GM18508 (cell line): ENCODE data around the gene POLR2F.

Experiments
- ATAC-seq: cut with Tn5 transposase; IDR thresholded peaks from one replicate; pipeline ENCODE4 v1.9.1; 2021; ENCODE audit warnings: moderate number of reproducible peaks; ENCODE audit not compliant: insufficient read depth, unreplicated experiment

Gene POLR2F

DNA sequence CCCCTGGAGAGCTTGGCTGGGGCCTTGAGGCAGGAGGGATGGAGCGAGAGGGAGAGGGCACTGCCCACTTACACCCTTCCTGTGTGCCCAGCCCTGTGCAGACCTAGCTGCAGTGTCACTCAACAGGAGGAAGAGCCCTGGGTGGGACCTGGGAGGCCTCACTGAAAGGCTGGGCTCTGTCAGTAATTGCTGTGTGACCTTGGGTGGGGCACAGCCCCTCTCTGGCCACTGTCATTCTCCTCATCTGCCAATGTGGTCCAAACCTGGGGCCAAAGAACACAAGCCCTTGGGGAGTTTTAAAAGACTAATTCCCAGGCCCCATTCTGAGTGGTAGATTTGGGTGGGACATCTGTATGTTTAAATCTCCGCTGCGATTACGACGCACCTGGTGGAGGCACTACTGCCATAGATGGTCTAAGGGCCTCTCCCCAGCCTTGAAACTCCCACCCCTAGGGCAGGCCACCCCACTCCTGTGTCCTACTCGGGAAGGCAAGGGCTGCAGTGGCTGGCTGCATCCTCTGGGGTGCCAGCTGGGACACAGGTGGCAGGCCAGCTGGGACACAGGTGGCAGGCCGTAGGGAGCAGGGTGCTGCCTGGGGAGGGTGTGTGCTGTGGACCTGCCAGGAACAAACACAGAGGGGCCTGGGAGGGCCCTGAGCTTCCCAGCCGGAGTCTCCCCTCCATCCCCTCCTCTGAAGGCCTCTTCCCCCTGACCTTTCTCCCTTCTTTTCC is 43.2 kb downstream of the POLR2F start:
- ATAC-seq = no peak

DNA sequence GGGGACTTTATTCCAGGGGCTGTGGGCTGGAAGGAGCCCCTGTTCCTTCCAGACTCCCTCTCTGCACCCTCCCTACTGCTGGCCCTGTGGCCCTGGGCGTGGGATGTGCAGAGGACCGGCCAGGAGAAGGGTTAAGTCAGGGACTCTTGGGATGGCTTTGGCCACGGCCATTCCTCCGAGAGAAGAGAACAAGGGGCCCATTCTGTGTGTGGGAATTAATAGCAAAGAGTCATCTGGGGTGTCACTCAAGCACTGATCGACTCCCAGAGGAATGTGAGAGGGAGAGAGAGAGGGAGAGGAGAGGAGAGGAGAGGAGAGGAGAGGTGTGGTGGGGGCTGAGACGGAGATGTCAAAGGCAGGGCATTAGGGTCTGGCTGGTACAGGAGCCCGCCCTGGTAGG is 45.0 kb downstream of the POLR2F start:
- ATAC-seq = no peak

DNA sequence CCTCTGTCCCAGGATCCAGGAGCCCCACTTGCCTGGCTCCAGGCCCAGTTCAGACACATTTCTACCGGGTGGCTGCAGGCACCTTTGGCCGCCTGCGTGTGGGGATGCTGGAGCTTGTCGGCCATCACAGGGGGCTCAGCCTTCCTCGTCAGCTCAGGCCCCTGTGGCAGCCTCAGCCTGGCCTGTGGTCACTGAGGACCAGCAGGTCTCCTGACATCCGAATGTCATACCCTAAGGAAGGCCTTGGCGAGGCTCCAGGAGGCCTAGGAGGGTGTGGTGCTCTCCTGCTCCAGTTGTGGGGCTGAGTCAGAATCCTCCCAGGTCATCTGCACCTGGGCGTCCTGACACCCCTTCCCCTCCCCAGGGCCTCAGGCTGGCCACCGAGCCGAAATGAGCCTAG is 45.7 kb downstream of the POLR2F start:
- no peak for ATAC-seq

DNA sequence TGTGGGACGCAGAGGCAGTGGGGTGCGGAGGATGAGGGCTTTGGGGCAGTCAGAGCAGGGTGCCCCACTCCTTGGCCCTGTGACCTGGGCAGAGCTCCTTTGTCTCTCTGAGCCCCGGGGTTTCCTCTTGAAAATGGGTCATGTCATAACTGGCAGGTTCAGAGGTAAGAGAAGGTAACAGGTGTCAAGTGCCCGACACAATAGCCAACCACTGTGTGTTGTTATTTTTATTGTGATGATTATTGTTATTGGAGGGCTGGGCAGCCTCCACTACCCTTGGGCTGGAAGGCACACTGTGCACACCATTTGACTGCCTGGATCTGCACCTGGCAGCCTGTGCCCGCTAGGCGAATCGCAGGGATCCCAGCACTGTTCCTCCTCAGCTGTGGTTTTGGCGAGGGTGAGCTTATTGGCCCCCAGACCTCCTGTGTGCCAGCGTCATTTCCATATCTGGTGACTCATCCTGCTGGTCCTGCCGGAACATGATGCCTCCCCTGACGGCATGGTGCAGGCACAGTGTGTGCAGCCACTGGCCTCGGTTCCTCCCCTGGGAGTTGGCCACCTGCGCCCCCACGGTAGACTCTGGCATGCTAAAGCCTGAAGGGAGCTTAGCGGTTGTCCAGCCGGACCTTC is 46.3 kb downstream of the POLR2F start:
- no peak for ATAC-seq

DNA sequence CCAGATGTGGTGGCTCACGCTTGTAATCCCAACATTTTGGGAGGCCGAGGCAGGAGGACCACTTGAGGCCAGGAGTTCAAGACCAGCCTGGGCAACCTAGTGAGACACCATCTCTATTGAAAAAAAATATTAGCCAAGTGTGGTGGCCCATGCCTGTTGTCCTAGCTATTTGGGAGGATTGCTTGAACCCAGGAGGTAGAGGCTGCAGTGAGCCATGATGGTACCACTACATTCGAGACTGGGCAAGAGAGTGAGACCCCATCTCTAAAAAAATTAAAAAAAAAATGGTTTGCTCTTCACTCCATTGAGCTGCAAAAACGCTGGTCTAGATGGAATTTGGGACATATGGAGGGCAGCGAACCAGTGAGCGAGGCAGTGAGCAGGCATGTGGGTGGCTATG is 52.4 kb downstream of the POLR2F start:
- no peak for ATAC-seq

DNA sequence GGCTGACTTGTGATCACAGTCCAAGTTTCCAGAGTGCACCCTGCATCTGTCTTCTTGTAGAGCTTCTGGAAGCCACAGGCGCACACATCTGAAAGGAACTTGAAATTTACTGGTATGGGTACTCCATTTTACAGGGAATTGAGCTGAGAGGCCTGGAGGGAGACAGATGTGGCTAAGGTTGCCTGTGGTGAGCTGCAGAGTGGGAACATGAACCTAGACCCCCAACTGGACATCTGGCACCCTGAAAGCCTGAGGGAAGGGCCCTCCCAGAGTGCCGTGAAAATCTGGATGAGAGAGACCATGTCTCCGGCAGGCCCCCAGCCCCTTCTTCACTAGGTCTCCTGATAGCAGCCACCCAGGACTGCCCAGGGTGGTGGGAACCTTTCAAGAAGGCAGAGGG is 53.4 kb downstream of the POLR2F start:
- ATAC-seq = no peak

DNA sequence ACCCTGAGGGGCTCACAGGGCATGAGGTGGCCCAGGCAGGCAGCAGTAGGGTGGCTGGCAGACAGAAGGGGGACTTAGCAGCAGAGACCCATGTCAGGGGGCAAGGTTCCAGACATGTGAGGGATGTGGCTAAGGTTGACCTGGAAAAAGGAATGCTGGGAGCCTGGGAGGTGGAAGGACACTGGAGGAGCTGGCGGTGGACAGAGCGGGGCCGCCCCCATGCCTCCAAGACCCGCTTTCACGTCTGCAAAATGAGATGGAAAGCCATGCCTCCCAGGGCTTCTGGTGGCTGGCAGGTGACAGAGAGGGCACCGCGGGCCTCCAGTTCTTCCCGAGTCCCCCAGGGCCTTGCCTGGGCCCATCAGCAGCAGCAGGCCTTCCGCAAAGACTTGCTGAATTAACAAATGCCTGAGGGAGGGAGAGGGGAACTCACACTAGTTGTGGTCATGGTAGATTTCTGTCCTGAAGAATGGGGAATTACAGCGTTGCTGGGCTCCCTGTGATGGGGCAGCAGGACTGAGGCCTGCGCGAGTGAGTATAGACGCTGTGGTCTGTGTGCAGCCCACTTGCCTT is 53.9 kb downstream of the POLR2F start:
- no peak for ATAC-seq

DNA sequence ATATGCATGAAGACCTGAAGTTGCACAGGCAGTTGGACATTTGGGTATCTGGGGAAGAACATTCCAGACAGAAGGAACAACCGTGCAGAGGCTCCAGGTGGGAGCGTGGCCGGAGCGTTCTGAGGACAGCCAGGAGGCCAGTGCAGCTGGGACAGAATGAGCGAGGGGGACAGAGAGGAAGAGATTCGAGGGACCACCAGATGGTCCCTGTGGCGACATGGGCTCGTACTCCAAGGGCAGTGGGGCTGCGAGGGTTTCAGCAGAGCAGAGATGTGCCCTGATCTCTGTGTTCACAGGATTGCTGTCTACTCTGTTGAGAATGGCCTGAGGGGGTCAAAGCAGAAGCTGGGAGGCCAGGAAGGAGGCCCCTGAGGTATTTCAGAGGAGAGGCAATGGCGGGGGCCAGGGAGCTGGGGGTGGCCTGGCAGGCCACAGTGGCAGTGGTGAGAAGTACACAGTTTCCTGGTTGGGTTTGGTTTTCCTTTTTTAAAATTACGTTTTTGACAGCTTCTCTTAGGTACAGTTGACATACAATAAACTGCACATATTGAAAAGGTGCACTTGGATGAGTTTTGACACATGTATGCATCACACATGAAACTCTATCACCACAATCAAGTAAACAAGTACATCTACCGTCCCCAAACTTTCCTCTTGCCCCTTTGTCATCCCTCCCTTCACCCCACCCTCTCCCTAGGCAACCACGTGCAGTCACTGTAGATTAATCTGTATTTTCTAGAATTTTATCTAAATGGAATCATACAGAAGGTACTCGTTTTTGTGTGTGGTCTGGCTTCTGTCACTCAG is 55.7 kb downstream of the POLR2F start:
- ATAC-seq = no peak

DNA sequence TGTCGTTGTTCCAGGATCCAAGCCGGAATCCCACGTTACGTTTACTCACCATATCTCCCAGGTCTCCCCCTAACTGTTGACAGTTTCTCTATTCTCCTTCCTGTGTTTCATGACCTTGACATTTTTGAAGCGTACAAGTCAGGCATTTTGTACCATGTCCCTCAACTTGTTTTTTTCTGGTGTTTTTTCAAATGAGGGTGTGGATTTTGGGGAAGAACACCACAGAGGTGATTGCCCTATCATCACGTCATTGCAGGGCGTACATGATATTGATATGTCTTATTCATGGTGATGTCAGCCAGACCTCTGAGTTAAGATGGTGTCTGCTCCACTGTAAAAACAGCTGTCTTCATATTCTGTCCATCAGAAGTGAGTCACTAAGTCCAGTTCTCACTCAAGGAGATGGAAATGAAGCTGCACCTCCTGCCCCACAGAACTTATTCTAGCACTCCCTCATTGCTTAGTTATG is 59.1 kb downstream of the POLR2F start:
- no peak for ATAC-seq

DNA sequence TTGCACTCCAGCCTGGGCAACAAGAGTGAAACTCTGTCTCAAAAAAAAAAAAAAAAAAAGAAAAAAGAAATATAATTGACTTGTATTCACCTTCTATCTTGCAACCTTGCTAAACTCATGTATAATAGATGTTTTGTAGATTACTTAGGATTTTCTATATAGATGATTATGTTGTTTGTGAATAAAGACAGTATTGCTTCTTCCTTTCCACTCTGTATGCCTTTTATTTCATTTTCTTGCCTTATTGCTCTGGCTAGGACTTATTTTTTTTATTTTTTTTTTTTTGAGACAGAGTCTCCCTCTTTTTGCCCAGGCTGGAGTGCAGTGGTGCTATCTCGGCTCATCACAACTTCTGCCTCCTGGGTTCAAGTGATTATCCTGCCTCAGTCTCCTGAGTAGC is 60.6 kb downstream of the POLR2F start:
- no peak for ATAC-seq

DNA sequence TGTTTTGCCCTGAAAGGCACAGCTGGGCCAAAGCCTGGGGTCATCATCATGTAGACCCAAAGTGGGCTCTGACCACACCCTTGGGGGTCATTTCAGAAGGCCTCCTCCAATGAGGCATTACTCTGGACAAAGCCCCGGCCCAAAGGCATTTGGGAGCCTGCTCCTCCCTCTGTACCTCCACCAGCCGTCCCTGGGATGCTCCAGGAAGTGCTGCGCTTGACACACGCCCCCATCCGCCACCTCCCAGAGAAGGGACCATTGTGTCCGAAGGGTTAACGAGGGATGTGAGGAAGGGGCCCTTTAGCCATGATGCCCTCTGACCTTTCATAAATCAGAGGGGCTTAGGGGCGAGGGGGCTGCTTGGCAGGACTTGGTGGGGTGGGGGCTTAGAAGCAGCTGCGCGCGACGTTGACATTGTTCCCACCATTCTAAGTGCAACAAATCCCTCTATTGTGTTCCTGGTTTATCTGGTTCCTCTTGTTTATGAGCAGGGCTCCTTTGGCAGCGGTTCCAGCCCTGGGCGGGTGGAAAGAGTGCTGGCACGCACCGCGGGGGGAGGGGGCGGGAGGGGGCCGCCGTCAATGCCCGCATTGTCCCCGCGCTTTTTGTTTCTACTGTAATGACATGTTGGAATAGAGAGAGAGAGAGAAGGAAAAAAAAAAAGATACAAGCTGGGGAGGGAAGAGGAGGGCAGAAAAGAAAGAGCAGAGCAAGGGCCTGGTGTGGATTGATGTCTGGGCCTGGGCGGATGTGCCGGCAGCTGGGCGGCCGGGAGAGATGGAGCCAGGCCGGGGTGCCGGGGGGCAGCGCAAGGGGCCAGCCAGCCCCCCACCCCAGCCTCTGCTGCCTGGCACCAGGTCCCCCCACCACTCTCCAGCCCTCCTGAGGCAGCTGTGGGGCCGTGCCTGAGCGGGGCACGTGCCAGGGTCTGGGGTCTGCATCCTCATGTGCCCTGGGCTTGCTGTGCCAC is 63.0 kb downstream of the POLR2F start:
- no peak for ATAC-seq

DNA sequence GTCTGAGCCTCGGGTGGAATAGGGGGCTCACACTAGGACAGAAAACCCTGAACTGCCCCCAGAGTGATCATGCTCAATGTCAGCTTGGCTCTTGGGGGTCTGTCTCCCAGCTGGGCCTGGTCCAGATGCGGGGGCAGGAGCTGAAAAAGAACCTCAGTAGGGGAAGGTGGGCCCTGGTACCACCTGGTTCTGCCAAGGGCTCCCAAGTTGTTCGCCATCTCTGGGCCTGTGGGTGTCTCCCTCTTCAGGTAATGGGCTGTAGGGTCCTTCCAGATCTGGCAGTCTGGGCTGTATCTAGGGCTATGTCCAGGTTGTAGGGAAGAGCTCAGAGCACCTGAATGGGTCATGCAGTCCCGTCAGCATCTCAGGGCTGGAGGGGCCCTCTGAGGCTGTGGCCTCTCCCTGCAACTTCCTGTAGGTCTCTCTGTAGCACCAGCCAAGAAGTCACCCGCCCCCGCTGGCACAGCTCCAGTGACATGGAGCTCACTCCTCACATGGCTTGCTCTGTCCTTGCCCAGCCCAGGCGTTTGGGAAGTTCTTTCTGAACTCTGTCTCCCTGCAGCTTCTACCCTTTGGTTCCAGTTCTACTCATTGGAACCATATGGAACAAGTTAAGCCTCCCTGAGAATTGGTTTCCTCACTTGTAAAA is 63.9 kb downstream of the POLR2F start:
- no peak for ATAC-seq

DNA sequence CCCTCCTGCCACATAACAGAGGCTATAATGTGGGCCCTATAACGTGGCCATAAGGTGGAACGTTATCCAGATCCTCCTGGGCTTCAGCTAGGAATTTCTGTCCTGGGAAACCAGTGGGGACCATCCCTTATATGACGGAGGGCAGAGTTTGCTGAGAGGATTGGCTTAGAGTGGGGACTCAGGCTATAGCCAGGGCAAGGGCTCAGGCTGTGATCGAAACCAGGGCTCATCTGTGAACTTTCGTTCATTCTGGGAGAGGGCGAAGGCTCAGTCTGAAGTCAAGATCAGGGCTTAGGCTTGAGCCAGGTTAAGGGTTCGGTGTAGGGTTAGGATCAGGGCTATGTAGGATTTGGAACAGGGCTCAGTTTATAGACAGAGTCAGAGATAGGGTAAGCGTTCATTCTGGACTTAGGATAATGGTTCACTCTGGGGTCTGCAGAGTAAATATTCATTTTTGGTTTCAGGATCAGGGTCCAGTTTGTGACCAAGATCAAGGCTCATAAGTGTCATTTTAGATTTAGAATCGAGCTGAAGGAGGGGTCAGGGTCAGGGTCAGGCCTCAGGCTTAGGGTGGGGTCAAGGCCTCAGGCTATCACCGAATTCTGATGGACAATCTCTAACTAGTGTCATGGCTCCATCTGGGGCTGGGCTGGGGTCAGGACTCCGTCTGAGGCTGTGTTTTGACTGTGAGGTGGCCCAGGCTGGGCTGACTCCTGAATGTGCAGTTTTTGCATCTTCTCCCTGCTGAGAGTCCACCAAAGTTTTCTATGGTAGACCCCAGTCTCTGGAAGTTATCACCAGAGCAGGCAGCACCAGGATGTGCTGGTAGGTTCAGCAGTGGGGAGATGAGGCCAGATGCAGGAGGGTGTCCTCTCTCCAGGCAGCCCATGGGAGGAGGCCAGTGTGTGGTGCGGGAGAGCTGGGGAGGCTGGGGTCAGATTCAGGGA is 64.7 kb downstream of the POLR2F start:
- no peak for ATAC-seq
